ENCODE measurements around the gene ST7. TPM values are rescaled to one million over a fixed set of nuclear protein-coding genes. Genes with fewer than 3 reads are reported as not detected.

The ST7 gene
- polyA plus RNA-seq, 3 donors from 2014 or later: 11.3 to 14.7 (median 14.2) TPM

GRCh38 chr7:117145333-117145732 lies 192.0 kb downstream of the ST7 start:
- Mint-ChIP-seq H3K4me1 (peaks cover 0 to 5% of the 10 kb centered on the region in 2 donors), H3K27me3 (ENCODE audit: low read depth in 3 of 3) (no peaks in the 10 kb centered on the region), H3K9me3 (no peaks in the 10 kb centered on the region), H3K27ac (no peak overlapping the region), H3K36me3 (peaks cover 9 to 11% (median 10%) of the 10 kb centered on the region in 3 donors), H3K4me3 (no peak overlapping the region)
- DNase-seq: no peak

DNA sequence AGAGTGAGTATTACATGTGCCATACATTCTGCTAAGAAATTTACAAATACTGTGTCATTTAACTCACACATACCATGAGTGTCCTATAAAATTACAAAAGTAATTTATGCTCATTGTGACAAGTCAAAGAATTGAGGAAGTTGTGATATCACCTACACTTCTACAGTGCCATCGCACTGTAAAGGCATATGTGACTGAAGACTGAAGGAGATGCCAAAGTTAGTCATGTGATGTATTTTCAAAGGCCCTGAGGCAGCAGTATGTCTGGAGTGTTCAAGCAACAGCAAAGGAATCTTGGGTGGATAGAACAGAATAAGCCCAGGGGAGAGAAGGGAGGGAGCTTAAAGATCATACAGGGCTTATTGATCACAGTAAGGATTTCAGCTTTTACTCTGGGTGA lies 192.8 kb downstream of the ST7 start:
- H3K27me3 Mint-ChIP-seq (ENCODE audit: low read depth in 3 of 3): no peaks in the 10 kb centered on the region
- H3K27ac Mint-ChIP-seq: no peak overlapping the region
- H3K36me3 Mint-ChIP-seq: peaks cover 11 to 13% (median 11%) of the 10 kb centered on the region in 3 donors
- no peak for DNase-seq
- no peak overlapping the region for H3K4me3 Mint-ChIP-seq
- H3K4me1 Mint-ChIP-seq: peaks cover 0 to 5% of the 10 kb centered on the region in 2 donors
- H3K9me3 Mint-ChIP-seq: peaks cover 0 to 2% (median 0%) of the 10 kb centered on the region in 6 donors

GRCh38 chr7:117146511-117146910 lies 193.2 kb downstream of the ST7 start:
- Mint-ChIP-seq H3K27ac (no peak overlapping the region), H3K4me1 (peaks cover 0 to 5% of the 10 kb centered on the region in 2 donors), H3K36me3 (peaks cover 9 to 11% (median 11%) of the 10 kb centered on the region in 3 donors), H3K27me3 (ENCODE audit: low read depth in 3 of 3) (no peaks in the 10 kb centered on the region), H3K4me3 (no peak overlapping the region), H3K9me3 (peaks cover 0 to 2% (median 0%) of the 10 kb centered on the region in 6 donors)
- DNase-seq: no peak

DNA sequence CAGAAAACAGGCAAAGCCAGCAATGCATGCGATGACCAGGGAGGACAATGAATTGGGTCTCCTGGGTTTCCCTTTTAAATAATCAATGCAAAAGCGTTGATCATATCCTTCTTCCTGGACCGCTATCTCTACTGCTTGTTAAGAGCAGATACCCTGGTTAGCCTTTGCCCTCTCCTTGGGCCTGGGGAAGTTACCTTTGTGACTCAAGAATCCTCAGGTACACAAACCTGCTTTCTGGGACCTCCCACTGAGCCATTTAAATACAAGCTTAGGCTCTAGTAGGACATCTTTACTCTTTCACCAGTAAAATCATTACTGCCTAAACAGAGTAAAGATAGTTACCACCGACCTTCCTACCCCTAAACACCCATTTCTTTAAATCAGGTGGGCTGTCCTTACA lies 195.7 kb downstream of the ST7 start:
- H3K36me3 Mint-ChIP-seq: peaks cover 5 to 6% (median 6%) of the 10 kb centered on the region in 3 donors
- no peaks in the 10 kb centered on the region for H3K27me3 Mint-ChIP-seq (ENCODE audit: low read depth in 3 of 3)
- no peaks in the 10 kb centered on the region for H3K4me1 Mint-ChIP-seq
- DNase-seq: no peak
- peaks cover 0 to 2% (median 0%) of the 10 kb centered on the region in 6 donors for H3K9me3 Mint-ChIP-seq
- H3K4me3 Mint-ChIP-seq: no peak overlapping the region
- no peak overlapping the region for H3K27ac Mint-ChIP-seq

DNA sequence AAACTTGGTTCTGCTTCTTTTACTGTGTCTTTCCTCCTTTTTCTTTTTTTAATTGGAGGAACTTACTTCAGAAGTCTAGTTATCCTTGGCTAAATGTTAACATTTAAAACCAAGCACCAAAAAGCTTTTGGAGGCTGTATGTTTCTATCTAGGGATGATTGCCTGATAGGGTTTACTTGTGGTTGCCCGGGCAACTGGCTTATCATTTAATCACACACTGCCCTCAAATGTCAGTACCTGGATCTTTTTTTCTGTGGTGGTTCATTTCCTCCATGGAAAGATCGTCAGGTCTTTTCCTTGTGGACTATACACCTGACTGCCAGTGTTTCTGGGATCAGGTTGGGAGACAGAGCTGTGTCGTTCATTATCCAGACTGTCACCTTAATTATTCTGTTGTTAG lies 196.4 kb downstream of the ST7 start:
- H3K4me3 Mint-ChIP-seq: no peak overlapping the region
- H3K27me3 Mint-ChIP-seq (ENCODE audit: low read depth in 3 of 3): no peaks in the 10 kb centered on the region
- no peak for DNase-seq
- H3K4me1 Mint-ChIP-seq: no peaks in the 10 kb centered on the region
- H3K9me3 Mint-ChIP-seq: peaks cover 0 to 2% (median 0%) of the 10 kb centered on the region in 6 donors
- no peak overlapping the region for H3K27ac Mint-ChIP-seq
- peaks cover 5 to 6% (median 6%) of the 10 kb centered on the region in 3 donors for H3K36me3 Mint-ChIP-seq

DNA sequence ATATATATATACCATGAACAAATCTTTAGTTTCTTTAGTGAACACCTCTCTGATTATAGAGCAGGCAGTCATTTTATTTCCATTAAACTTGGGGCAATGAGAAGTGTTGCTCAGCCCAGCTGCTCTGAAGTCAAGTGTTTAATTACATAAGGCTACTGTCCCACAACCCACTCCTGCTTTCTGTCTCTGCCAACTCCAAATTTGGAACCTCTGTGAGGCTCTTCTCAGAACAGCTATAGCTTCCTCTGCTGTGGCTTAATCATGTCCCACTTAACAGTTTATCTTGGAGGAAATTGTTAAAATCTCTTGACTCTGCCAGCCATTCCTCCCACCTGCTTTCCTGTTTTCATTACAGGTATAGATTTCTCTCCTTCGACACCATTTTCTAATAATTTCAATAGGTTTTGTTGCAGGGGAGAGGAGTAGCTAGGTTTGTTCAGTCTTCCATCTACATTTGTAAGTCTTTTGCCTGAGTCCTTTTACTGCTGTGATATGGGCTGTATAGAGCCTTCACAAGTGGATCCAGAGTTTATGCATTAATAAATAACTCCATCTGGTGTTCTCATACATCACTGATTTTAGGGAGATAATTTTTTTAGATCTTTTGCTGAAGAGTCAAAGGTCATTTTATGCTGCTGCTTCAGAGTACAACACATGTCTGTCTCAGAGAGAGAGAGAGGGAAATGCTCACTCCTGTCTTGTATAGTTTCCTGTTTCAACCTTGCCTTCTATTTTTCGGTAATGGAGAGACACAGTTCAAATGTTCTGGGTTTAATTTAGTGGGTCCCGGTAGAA lies 199.1 kb downstream of the ST7 start:
- Mint-ChIP-seq H3K27ac (no peak overlapping the region), H3K9me3 (peaks cover 0 to 2% (median 0%) of the 10 kb centered on the region in 6 donors), H3K4me3 (no peak overlapping the region), H3K4me1 (no peaks in the 10 kb centered on the region), H3K36me3 (peaks cover 3 to 6% (median 5%) of the 10 kb centered on the region in 3 donors), H3K27me3 (ENCODE audit: low read depth in 3 of 3) (no peaks in the 10 kb centered on the region)
- no peak for DNase-seq

DNA sequence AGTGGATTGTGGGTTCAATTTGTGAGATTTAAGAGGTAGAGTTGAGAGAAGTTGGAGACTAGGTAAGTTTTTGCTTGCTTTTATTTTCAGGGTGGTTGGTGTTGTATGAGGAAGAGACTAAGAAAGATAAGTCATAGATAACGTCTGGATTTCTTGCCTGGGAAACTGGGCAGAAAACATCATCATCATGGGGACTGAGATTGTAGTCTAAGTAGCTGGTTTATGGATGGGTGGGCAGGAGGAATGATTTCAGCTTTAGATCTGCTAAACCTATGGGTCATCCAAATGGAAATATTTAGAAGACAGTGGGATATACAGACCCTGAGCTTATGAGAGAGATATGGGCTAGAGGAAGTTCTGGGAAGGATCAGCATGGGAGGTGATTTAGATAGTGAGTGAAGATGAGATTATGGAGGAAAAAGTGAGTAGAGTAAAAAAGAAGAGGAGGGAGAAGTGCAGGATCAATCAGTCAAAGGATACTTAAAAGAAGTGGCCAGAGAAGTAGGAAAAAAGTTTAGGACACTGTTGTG lies 199.8 kb downstream of the ST7 start:
- no peak for DNase-seq
- Mint-ChIP-seq H3K27me3 (ENCODE audit: low read depth in 3 of 3) (no peaks in the 10 kb centered on the region), H3K27ac (no peak overlapping the region), H3K36me3 (peaks cover 3 to 6% (median 5%) of the 10 kb centered on the region in 3 donors), H3K4me1 (no peaks in the 10 kb centered on the region), H3K4me3 (no peak overlapping the region), H3K9me3 (peaks cover 0 to 2% (median 0%) of the 10 kb centered on the region in 6 donors)

- Mint-ChIP-seq H3K9me3 (peaks cover 0 to 2% (median 0%) of the 10 kb centered on the region in 6 donors), H3K27me3 (ENCODE audit: low read depth in 3 of 3) (no peaks in the 10 kb centered on the region), H3K36me3 (peaks cover 3 to 6% (median 5%) of the 10 kb centered on the region in 3 donors), H3K4me1 (no peaks in the 10 kb centered on the region), H3K4me3 (no peak overlapping the region), H3K27ac (no peak overlapping the region)
- DNase-seq: no peak
These were observed 201.4 kb downstream of the ST7 start for GRCh38 chr7:117154721-117155120.

DNA sequence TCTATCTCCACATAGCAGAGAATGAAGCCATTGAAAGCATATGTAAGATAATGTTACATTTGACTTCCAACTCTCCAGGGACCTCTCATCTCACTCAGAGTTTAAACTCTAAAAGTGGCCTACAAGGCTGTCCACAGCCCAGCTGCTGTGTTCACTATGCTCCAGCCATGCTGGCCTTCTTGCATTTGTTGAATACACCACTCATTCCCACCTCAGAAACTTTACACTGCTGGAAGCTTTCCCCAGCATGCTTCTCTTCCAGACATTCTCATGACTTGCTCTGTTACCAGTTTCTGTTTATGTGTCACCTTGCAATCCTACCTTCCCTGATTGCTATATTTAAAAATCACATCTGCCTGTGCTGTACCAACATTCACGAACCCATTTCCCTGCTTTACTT lies 202.4 kb downstream of the ST7 start:
- H3K4me3 Mint-ChIP-seq: no peak overlapping the region
- H3K27me3 Mint-ChIP-seq (ENCODE audit: low read depth in 3 of 3): no peaks in the 10 kb centered on the region

GRCh38 chr7:117157241-117158209 lies 204.2 kb downstream of the ST7 start:
- DNase-seq: no peak
- Mint-ChIP-seq H3K4me3 (no peak overlapping the region), H3K27me3 (ENCODE audit: low read depth in 3 of 3) (no peaks in the 10 kb centered on the region), H3K9me3 (no peaks in the 10 kb centered on the region), H3K4me1 (no peaks in the 10 kb centered on the region), H3K27ac (no peak overlapping the region), H3K36me3 (no peaks in the 10 kb centered on the region)

More for the DNA sequence above, 202.4 kb downstream of the ST7 start:
- Mint-ChIP-seq H3K9me3 (no peaks in the 10 kb centered on the region), H3K27ac (no peak overlapping the region), H3K36me3 (peaks cover 0 to 1% (median under 1%) of the 10 kb centered on the region in 3 donors), H3K4me1 (no peaks in the 10 kb centered on the region)
- no peak for DNase-seq

GRCh38 chr7:117158941-117159697 lies 205.8 kb downstream of the ST7 start:
- DNase-seq: no peak
- H3K4me3 Mint-ChIP-seq: no peak overlapping the region
- no peaks in the 10 kb centered on the region for H3K4me1 Mint-ChIP-seq
- H3K27ac Mint-ChIP-seq: no peak overlapping the region
- H3K9me3 Mint-ChIP-seq: no peaks in the 10 kb centered on the region
- no peaks in the 10 kb centered on the region for H3K27me3 Mint-ChIP-seq (ENCODE audit: low read depth in 3 of 3)
- peaks cover 0 to 5% (median 4%) of the 10 kb centered on the region in 3 donors for H3K36me3 Mint-ChIP-seq

GRCh38 chr7:117163101-117163500 lies 209.8 kb downstream of the ST7 start:
- Mint-ChIP-seq H3K27ac (no peak overlapping the region), H3K27me3 (ENCODE audit: low read depth in 3 of 3) (no peaks in the 10 kb centered on the region), H3K4me1 (no peaks in the 10 kb centered on the region), H3K36me3 (peaks cover 0 to 5% (median 4%) of the 10 kb centered on the region in 3 donors), H3K9me3 (no peaks in the 10 kb centered on the region), H3K4me3 (no peak overlapping the region)
- no peak for DNase-seq

GRCh38 chr7:117164620-117165019 lies 211.3 kb downstream of the ST7 start:
- Mint-ChIP-seq H3K9me3 (no peaks in the 10 kb centered on the region), H3K4me3 (no peak overlapping the region), H3K27me3 (ENCODE audit: low read depth in 3 of 3) (no peaks in the 10 kb centered on the region), H3K4me1 (no peaks in the 10 kb centered on the region), H3K27ac (no peak overlapping the region), H3K36me3 (peaks cover 0 to 5% (median 4%) of the 10 kb centered on the region in 3 donors)
- DNase-seq: no peak

Data from immature natural killer cell (primary cell).